ENCODE data around the gene UBE4B. TPM values are rescaled to one million over a fixed set of nuclear protein-coding genes. Genes with fewer than 3 reads are reported as not detected.

UBE4B gene
- total and polyA plus RNA-seq, 9 of the 15 experiments (the other 6 are each of a cell fraction or from before 2014, with no cell fraction given): 11.7 to 73.7 (median 40.1) TPM

- Histone ChIP-seq H2AFZ (ENCODE audit: low read depth, low read length) (no peak overlapping the region), H4K20me1 (replicated peaks; ENCODE audit: control insufficient read depth, insufficient read depth, low read length) (peaks cover 9% of the 10 kb centered on the region), H3K27me3 (ENCODE audit: control insufficient read depth in 2 of 2, insufficient read depth in 2 of 2, low read length in 2 of 2) (no peaks in the 10 kb centered on the region), H3K9me3 (replicated peaks; ENCODE audit: control insufficient read depth, insufficient read depth, low read depth, low read length) (no peaks in the 10 kb centered on the region), H3K4me2 (ENCODE audit: insufficient read depth, low read length) (no peak overlapping the region), H3K9me1 (ENCODE audit: control insufficient read depth, insufficient read depth, low read length) (no peaks in the 10 kb centered on the region), H3K36me3 (ENCODE audit: control insufficient read depth, insufficient read depth, low read length) (peaks cover 58% of the 10 kb centered on the region), H3K27ac (ENCODE audit: extremely low read depth, low read depth, low read length) (no peak overlapping the region), H3K4me1 (replicated peaks in 1 of 2; ENCODE audit: control insufficient read depth in 2 of 2, insufficient read depth in 2 of 2, low read length in 2 of 2) (peaks cover 6 to 13% of the 10 kb centered on the region in 2 experiments; a peak in 4 of 5 replicates), H3K4me3 (no peak overlapping the region), H3K79me2 (ENCODE audit: control insufficient read depth, insufficient read depth, low read length) (peaks cover 89% of the 10 kb centered on the region), H3K9ac (ENCODE audit: insufficient read depth in 1 of 2, low read depth in 2 of 2, low read length in 2 of 2) (no peak overlapping the region)
- DNase-seq (ENCODE audit: extremely low read depth in 1 of 4, low spot score in 3 of 4) (peak in 1 of 4 experiments; percentile 42), ATAC-seq (no peak), FAIRE-seq (no peak)
- intact Hi-C loops (cut with micrococcal nuclease) (no loop called here), in situ Hi-C loops (cut with MboI) (no loop called here)
- POLR2A ChIA-PET: interaction anchor here (0.5 kb wide), 1 partner anchor 8 kb away, joined by 3 read pairs; no protein-coding TSS in a partner anchor
- no TSS peak for BruUV-seq (replicated peaks)
- 89% methylated on average over 1 of the region's 1 CpG for WGBS (ENCODE audit: insufficient coverage, low coverage, missing lambda C conversion rate)
- CTCF ChIA-PET (ENCODE audit: low intra/inter-chr PET ratio): no interaction called here
- TF ChIP-seq CLOCK (CRISPR knock-in tag; IDR thresholded peaks at IDR 0.05; ENCODE audit: borderline replicate concordance) (no peak), YY1 (IDR thresholded peaks at IDR 0.05; ENCODE audit: borderline replicate concordance in 1 of 3, control insufficient read depth in 1 of 3, extremely low read depth in 1 of 3, insufficient read depth in 3 of 3, insufficient read length in 1 of 3, insufficient replicate concordance in 2 of 3, low read depth in 1 of 3, low read length in 2 of 3) (no peak), ZNF347 (CRISPR knock-in tag; IDR thresholded peaks at IDR 0.05; ENCODE audit: low read depth) (no peak), PHF21A (IDR thresholded peaks at IDR 0.05; ENCODE audit: borderline replicate concordance, low read depth) (no peak), MECOM (CRISPR knock-in tag; IDR thresholded peaks at IDR 0.05) (no peak), BDP1 (IDR thresholded peaks at IDR 0.05; ENCODE audit: insufficient read depth, insufficient read length) (no peak), ELF4 (CRISPR knock-in tag; IDR thresholded peaks at IDR 0.05) (no peak), BRF1 (IDR thresholded peaks at IDR 0.05; ENCODE audit: borderline replicate concordance, extremely low read depth, insufficient read length) (no peak), POLR2A (conservative IDR thresholded peaks at IDR 0.05) (no peak), ZNF165 (CRISPR knock-in tag; IDR thresholded peaks at IDR 0.05; ENCODE audit: borderline replicate concordance) (no peak), NFRKB (IDR thresholded peaks at IDR 0.05; ENCODE audit: low read depth) (no peak), REST (IDR thresholded peaks at IDR 0.05; ENCODE audit: borderline replicate concordance) (no peak), REST (CRISPR knock-in tag; IDR thresholded peaks at IDR 0.05; ENCODE audit: low read depth) (no peak), ARID2 (IDR thresholded peaks at IDR 0.05) (no peak)
These were observed 18.9 kb downstream of the UBE4B start for GRCh38 chr1:10051656-10052055.

Data from K562 (cell line).